H1 (cell line): Measurements from ENCODE around the gene MTHFD1. TPM values are rescaled to one million over a fixed set of nuclear protein-coding genes. Genes with fewer than 3 reads are reported as not detected.

ENCODE experiments used
- CTCF ChIA-PET: fragments of 300-600 bp; sonication (Branson Sonifier 250); formaldehyde crosslinking; loops from one replicate; lab custom pipeline; 2021; ENCODE audit not compliant: partially characterized antibody; lab: Charles Lee
- POLR2A ChIA-PET: fragments of 300-600 bp; sonication (Branson Sonifier 250); formaldehyde crosslinking; loops from one replicate; lab custom pipeline; 2021; ENCODE audit warnings: inconsistent platforms; ENCODE audit not compliant: partially characterized antibody; lab: Charles Lee
- DNase-seq, 2 experiments: peaks; one replicate each; pipeline versions ENCODE4 v3.0.0 to v3.0.0-alpha.2; 2010 to 2022; ENCODE audit warnings: low spot score in 2 of 2, low read depth in 1 of 2, mixed read lengths in 1 of 2
- FAIRE-seq: peaks from 2 replicates; lab custom pipeline; 2011; peaks lifted over from hg19 to GRCh38; lab: Jason Lieb, UNC
- H2AFZ ChIP-seq: 2 replicates; pipeline ENCODE4 v1.8.1; 2012; ENCODE audit warnings: low read length, inconsistent platforms
- H2AK5ac ChIP-seq: 2 replicates; pipeline ENCODE4 v1.6.1; 2013; ENCODE audit warnings: low read depth, low read length
- H2BK120ac ChIP-seq: replicated peaks from 2 replicates; pipeline ENCODE3; 2013; ENCODE audit warnings: low read depth, low read length, inconsistent platforms
- H2BK12ac ChIP-seq: 2 replicates; pipeline ENCODE4 v1.6.1; 2013; ENCODE audit warnings: low read depth, low read length
- H2BK15ac ChIP-seq: 2 replicates; pipeline ENCODE4 v1.6.1; 2013; ENCODE audit warnings: low read length
- H2BK20ac ChIP-seq: 2 replicates; pipeline ENCODE4 v1.6.1; 2013; ENCODE audit warnings: low read length
- H2BK5ac ChIP-seq: 2 replicates; pipeline ENCODE4 v1.6.1; 2013; ENCODE audit warnings: low read depth, low read length
- H3K14ac ChIP-seq: 2 replicates; pipeline ENCODE4 v1.6.1; 2013; ENCODE audit warnings: inconsistent platforms; ENCODE audit not compliant: insufficient read length
- H3K18ac ChIP-seq: 2 replicates; pipeline ENCODE4 v1.6.1; 2013; ENCODE audit warnings: low read length; ENCODE audit errors: extremely low read depth
- H3K23ac ChIP-seq: 2 replicates; pipeline ENCODE4 v1.6.1; 2013; ENCODE audit warnings: inconsistent platforms; ENCODE audit not compliant: insufficient read length
- H3K23me2 ChIP-seq: 2 replicates; pipeline ENCODE4 v1.6.1; 2013; ENCODE audit warnings: low read depth, low read length
- H3K27ac ChIP-seq: 2 replicates; pipeline ENCODE4 v1.6.1; 2011; ENCODE audit warnings: low read depth, low read length, inconsistent platforms
- H3K27me3 ChIP-seq, 4 experiments: replicated peaks in 1 of 4; 1 replicate in 1 of 4; 2 replicates in 3 of 4; pipeline versions ENCODE4 v1.6.1 to v1.8.1; 2011 to 2013; ENCODE audit warnings: low read length in 3 of 4, mild to moderate bottlenecking in 3 of 4, inconsistent platforms in 2 of 4, mixed read lengths in 2 of 4, moderate library complexity in 1 of 4; ENCODE audit not compliant: control insufficient read depth in 3 of 4, insufficient read depth in 3 of 4; ENCODE audit errors: extremely low read depth in 1 of 4
- H3K36me3 ChIP-seq, 4 experiments: 2 replicates each; pipeline versions ENCODE4 v1.6.1 to v1.8.1; 2011 to 2013; ENCODE audit warnings: mild to moderate bottlenecking in 4 of 4, low read length in 3 of 4, moderate library complexity in 2 of 4, control low read depth in 1 of 4, inconsistent platforms in 1 of 4; ENCODE audit not compliant: insufficient read depth in 4 of 4, control insufficient read depth in 2 of 4
- H3K4ac ChIP-seq: replicated peaks from 2 replicates; pipeline ENCODE3; 2013; ENCODE audit warnings: low read length, low read depth, mixed read lengths, inconsistent platforms; ENCODE audit not compliant: insufficient read length
- H3K4me1 ChIP-seq, 4 experiments: replicated peaks in 1 of 4; 1 replicate in 1 of 4; 2 replicates in 3 of 4; pipeline versions ENCODE4 v1.6.1 to v1.8.1; 2011 to 2013; ENCODE audit warnings: low read length in 3 of 4, inconsistent platforms in 2 of 4, mixed read lengths in 1 of 4; ENCODE audit not compliant: insufficient read depth in 4 of 4, control insufficient read depth in 3 of 4
- H3K4me2 ChIP-seq, 2 experiments: 2 replicates each; pipeline versions ENCODE4 v1.6.1 to v1.8.1; 2011 to 2013; ENCODE audit warnings: low read depth in 2 of 2, low read length in 2 of 2, control low read depth in 1 of 2, inconsistent platforms in 1 of 2, mild to moderate bottlenecking in 1 of 2; ENCODE audit not compliant: insufficient read depth in 1 of 2
- H3K4me3 ChIP-seq, 4 experiments: fragments of 200-600, 300-600 bp in 1 of 4; sonication (generic), shearing (Covaris generic), sonication (Bioruptor Twin) in 1 of 4; 2 replicates each; pipeline versions ENCODE4 v1.5.1 to v1.8.1; 2011 to 2016; ENCODE audit warnings: low read length in 4 of 4, low read depth in 3 of 4, control low read depth in 2 of 4, inconsistent platforms in 2 of 4, mild to moderate bottlenecking in 2 of 4, mixed read lengths in 1 of 4, moderate library complexity in 1 of 4; ENCODE audit not compliant: insufficient read depth in 2 of 4; ENCODE audit errors: extremely low read depth in 1 of 4
- H3K56ac ChIP-seq: replicated peaks from 2 replicates; pipeline ENCODE3; 2013; ENCODE audit warnings: low read depth, mild to moderate bottlenecking, mixed read lengths, low read length, inconsistent platforms; ENCODE audit not compliant: insufficient read length
- H3K79me1 ChIP-seq: 2 replicates; pipeline ENCODE4 v1.6.1; 2013; ENCODE audit warnings: low read depth, low read length, control low read depth
- H3K79me2 ChIP-seq, 2 experiments: 2 replicates each; pipeline versions ENCODE4 v1.6.1 to v1.8.1; 2012 to 2013; ENCODE audit warnings: low read length in 2 of 2, mild to moderate bottlenecking in 2 of 2, inconsistent platforms in 1 of 2; ENCODE audit not compliant: insufficient read depth in 2 of 2, control insufficient read depth in 1 of 2
- H3K9ac ChIP-seq, 4 experiments: replicated peaks in 1 of 4; 1 replicate in 1 of 4; 2 replicates in 3 of 4; pipeline versions ENCODE4 v1.6.1 to v1.8.1; 2011 to 2013; ENCODE audit warnings: low read depth in 3 of 4, low read length in 3 of 4, control low read depth in 2 of 4, mild to moderate bottlenecking in 2 of 4, moderate library complexity in 2 of 4, inconsistent platforms in 1 of 4; ENCODE audit errors: extremely low read depth in 1 of 4
- H3K9me3 ChIP-seq, 2 experiments: 2 replicates each; pipeline versions ENCODE4 v1.6.1 to v1.8.1; 2012 to 2013; ENCODE audit warnings: mild to moderate bottlenecking in 2 of 2, moderate library complexity in 2 of 2, control low read depth in 1 of 2, inconsistent platforms in 1 of 2, low read depth in 1 of 2, low read length in 1 of 2, mixed read lengths in 1 of 2; ENCODE audit not compliant: insufficient read depth in 2 of 2
- H4K20me1 ChIP-seq, 2 experiments: replicated peaks in 1 of 2; 2 replicates each; pipeline versions ENCODE3 to v1.8.1; 2011 to 2013; ENCODE audit warnings: inconsistent platforms in 2 of 2, low read length in 2 of 2, mild to moderate bottlenecking in 1 of 2; ENCODE audit not compliant: insufficient read depth in 2 of 2, control insufficient read depth in 1 of 2
- H4K5ac ChIP-seq: 2 replicates; pipeline ENCODE4 v1.6.1; 2013; ENCODE audit warnings: low read length, low read depth, mixed read lengths, inconsistent platforms; ENCODE audit not compliant: insufficient read length
- H4K8ac ChIP-seq: 2 replicates; pipeline ENCODE4 v1.8.0; 2013; ENCODE audit warnings: mild to moderate bottlenecking, moderate library complexity, low read length, inconsistent platforms; ENCODE audit not compliant: insufficient read depth; ENCODE audit errors: extremely low read depth
- H4K91ac ChIP-seq: replicated peaks from 2 replicates; pipeline ENCODE3; 2013; ENCODE audit warnings: low read length, mixed read lengths, inconsistent platforms; ENCODE audit not compliant: insufficient read length
- CBX5 ChIP-seq: fragments of 300-800, 300-1000 bp; sonication (generic); IDR thresholded peaks from 2 replicates; pipeline ENCODE4 v1.7.1; 2016; ENCODE audit warnings: antibody characterized with exemption, low read length, low read depth
- GTF2F1 ChIP-seq: IDR thresholded peaks from 2 replicates; pipeline ENCODE4 v1.6.1; 2012; ENCODE audit warnings: low read depth, low read length, improper control_type of control experiment, borderline replicate concordance
- HDAC2 ChIP-seq, 2 experiments: fragments of 300-600 bp in 1 of 2; sonication (generic) in 1 of 2; IDR thresholded peaks; 2 replicates each; pipeline ENCODE4 v1.6.1; 2011 to 2012; ENCODE audit warnings: low read depth in 2 of 2, low read length in 2 of 2, mild to moderate bottlenecking in 2 of 2, moderate library complexity in 2 of 2, borderline replicate concordance in 1 of 2, inconsistent platforms in 1 of 2
- WGBS, 2 experiments: shearing (Covaris generic) in 1 of 2; methylation state at CpG; one replicate each; pipeline versions ENCODE4 v1.1.6 to v1.1.7; 2013 to 2015; ENCODE audit warnings: low lambda C conversion rate in 2 of 2, mixed read lengths in 2 of 2, inconsistent platforms in 1 of 2, low coverage in 1 of 2, missing lambda C conversion rate in 1 of 2; ENCODE audit not compliant: insufficient replicate concordance in 2 of 2, insufficient coverage in 1 of 2, insufficient read length in 1 of 2; ENCODE audit errors: extremely low coverage in 1 of 2, missing lambda C conversion rate in 1 of 2; 5-methylcytosine and 5-hydroxymethylcytosine counted together
- polyA plus RNA-seq, 7 experiments: library from polyadenylated mRNA; depleted of rRNA in 3 of 7; stranded (reverse) in 5 of 7; unstranded in 2 of 7; fragments of >200 nt in 5 of 7; fragments of 200-250 nt in 2 of 7; gene quantifications; 1 replicate in 5 of 7; 2 replicates in 1 of 7; 4 replicates in 1 of 7; pipeline versions ENCODE4 v1.2.1 to v1.2.3, GENCODE V29; 2011 to 2013; ENCODE audit warnings: missing spikeins in 2 of 7, mixed read lengths in 2 of 7
- total RNA-seq: library from RNA; stranded (reverse); fragmentation: NEBNext Ultra II Directional; extraction: Animal tissue kit (Norgen Biotek cat#: 25700); gene quantifications from 2 replicates; pipeline ENCODE4 v1.2.1, GENCODE V29; 2021

Gene MTHFD1
- total and polyA plus RNA-seq, 2 of the 8 experiments (the other 6 are each of a cell fraction or from before 2014, with no cell fraction given): 79.7 to 332 TPM

DNA sequence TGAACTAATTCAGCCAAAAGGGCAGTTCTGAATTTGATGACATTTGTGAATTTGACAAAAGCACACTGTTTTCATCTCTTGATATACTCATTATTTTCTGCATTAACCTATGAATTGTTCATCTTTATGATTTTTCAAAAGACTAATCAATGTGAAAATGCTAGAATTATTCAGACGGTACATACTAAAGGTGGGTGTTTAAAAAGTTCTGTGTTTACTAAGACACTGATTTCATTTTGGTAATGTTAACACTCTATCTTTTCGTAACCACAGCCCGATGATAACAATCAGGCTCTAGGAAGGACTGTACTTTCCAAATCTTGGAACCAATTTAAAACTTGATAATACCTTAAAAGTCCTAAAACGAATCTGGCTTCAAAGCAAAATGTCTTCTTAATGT lies 86.5 kb downstream of the MTHFD1 start:
- H4K8ac ChIP-seq: no peak overlapping the region
- H3K27me3 ChIP-seq: no peaks in the 10 kb centered on the region
- H3K9ac ChIP-seq: no peak overlapping the region
- no peak overlapping the region for H2BK12ac ChIP-seq
- H2BK120ac ChIP-seq: no peak overlapping the region
- H3K23ac ChIP-seq: no peak overlapping the region
- H3K18ac ChIP-seq: no peak overlapping the region
- no peaks in the 10 kb centered on the region for H3K79me2 ChIP-seq
- 82% methylated on average over 4 of the region's 4 CpGs; no CpG with 5 or more reads in 1 of the 2 experiments for WGBS, 2 experiments
- no peak for FAIRE-seq
- no peak overlapping the region for H2AK5ac ChIP-seq
- no peak overlapping the region for H3K4me2 ChIP-seq
- H3K14ac ChIP-seq: no peak overlapping the region
- H3K9me3 ChIP-seq: no peaks in the 10 kb centered on the region
- no peaks in the 10 kb centered on the region for H3K79me1 ChIP-seq
- H4K91ac ChIP-seq: no peak overlapping the region
- H2BK15ac ChIP-seq: no peak overlapping the region
- H2BK20ac ChIP-seq: no peak overlapping the region
- H3K23me2 ChIP-seq: no peaks in the 10 kb centered on the region
- no peak overlapping the region for H3K27ac ChIP-seq
- no peak overlapping the region for H4K5ac ChIP-seq
- no peak for TF ChIP-seq HDAC2 (IDR thresholded peaks at IDR 0.05; ENCODE audit: borderline replicate concordance in 1 of 2, low read depth in 2 of 2, low read length in 2 of 2)
- no peak for TF ChIP-seq GTF2F1
- TF ChIP-seq CBX5: no peak
- TF ChIP-seq, all 59 proteins: peak for 0
- Histone ChIP-seq H4K20me1 (peaks cover 2 to 3% of the 10 kb centered on the region in 2 experiments), H3K4me3 (no peak overlapping the region), H3K4me1 (no peaks in the 10 kb centered on the region), H2AFZ (no peak overlapping the region), H2BK5ac (no peak overlapping the region), H3K56ac (no peak overlapping the region), H3K4ac (no peak overlapping the region), H3K36me3 (no peaks in the 10 kb centered on the region)
- POLR2A ChIA-PET: interaction anchor here (0.9 to 1.1 kb wide), 2 partner anchors 17 to 66 kb away, joined by 3 read pairs; partner anchors contain the start of gene HSPA2
- no peak for DNase-seq
- CTCF ChIA-PET: interaction anchor here (0.6 to 1.5 kb wide), 2 partner anchors 9 to 47 kb away, joined by 3 to 4 read pairs; no protein-coding TSS in a partner anchor
